ENCODE data around the gene WWOX.

The WWOX gene

DNA sequence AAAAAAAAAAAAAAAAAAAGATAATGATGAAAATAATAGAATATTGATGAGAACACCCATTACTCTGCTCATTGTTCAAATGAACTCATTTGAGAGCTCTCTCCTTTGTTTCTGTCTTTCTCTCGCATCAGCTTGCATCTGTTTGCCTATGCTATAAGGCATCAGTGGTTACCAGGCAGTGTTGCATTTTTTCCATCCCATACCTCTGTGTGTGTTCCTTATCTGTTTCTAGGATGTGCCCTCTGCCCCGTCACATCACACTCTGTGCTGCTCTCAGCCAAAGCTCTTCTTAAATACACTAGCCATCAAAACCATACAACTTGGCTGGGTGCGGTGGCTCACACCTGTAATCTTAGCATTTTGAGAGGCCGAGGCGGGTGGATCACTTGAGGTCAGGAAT is 568.2 kb downstream of the WWOX start:
- no peak for ATAC-seq

DNA sequence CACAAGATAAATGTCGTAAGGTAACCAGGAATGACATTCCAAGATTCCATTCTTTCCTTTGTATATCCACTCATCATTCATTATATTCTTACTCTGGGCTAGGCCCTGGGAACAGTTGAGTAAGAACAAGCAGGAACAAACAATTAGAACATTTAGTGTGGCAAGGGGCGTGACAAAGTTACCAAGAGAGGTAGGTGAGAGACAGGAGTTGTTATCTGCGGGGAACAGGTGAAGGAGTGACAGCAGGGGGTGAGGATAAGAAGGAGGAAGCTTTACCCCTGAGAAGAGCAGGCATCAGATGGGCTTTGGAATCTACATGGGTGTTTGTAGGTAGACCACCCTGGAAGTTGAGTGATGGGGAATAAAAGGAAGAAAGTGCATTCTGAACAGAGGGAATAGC is 568.9 kb downstream of the WWOX start:
- no peak for ATAC-seq
- no peak for TF ChIP-seq ZNF565 (CRISPR knock-in tag; conservative IDR thresholded peaks at IDR 0.05; ENCODE audit: low read depth)
- TF ChIP-seq, protein P1, sequence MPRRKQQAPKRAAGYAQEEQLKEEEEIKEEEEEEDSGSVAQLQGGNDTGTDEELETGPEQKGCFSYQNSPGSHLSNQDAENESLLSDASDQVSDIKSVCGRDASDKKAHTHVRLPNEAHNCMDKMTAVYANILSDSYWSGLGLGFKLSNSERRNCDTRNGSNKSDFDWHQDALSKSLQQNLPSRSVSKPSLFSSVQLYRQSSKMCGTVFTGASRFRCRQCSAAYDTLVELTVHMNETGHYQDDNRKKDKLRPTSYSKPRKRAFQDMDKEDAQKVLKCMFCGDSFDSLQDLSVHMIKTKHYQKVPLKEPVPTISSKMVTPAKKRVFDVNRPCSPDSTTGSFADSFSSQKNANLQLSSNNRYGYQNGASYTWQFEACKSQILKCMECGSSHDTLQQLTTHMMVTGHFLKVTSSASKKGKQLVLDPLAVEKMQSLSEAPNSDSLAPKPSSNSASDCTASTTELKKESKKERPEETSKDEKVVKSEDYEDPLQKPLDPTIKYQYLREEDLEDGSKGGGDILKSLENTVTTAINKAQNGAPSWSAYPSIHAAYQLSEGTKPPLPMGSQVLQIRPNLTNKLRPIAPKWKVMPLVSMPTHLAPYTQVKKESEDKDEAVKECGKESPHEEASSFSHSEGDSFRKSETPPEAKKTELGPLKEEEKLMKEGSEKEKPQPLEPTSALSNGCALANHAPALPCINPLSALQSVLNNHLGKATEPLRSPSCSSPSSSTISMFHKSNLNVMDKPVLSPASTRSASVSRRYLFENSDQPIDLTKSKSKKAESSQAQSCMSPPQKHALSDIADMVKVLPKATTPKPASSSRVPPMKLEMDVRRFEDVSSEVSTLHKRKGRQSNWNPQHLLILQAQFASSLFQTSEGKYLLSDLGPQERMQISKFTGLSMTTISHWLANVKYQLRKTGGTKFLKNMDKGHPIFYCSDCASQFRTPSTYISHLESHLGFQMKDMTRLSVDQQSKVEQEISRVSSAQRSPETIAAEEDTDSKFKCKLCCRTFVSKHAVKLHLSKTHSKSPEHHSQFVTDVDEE (CRISPR knock-in tag; IDR thresholded peaks at IDR 0.05) = no peak
- TF ChIP-seq, protein P2, sequence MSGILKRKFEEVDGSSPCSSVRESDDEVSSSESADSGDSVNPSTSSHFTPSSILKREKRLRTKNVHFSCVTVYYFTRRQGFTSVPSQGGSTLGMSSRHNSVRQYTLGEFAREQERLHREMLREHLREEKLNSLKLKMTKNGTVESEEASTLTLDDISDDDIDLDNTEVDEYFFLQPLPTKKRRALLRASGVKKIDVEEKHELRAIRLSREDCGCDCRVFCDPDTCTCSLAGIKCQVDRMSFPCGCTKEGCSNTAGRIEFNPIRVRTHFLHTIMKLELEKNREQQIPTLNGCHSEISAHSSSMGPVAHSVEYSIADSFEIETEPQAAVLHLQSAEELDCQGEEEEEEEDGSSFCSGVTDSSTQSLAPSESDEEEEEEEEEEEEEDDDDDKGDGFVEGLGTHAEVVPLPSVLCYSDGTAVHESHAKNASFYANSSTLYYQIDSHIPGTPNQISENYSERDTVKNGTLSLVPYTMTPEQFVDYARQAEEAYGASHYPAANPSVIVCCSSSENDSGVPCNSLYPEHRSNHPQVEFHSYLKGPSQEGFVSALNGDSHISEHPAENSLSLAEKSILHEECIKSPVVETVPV (CRISPR knock-in tag; IDR thresholded peaks at IDR 0.05) = no peak

More for the DNA sequence above, 568.2 kb downstream of the WWOX start:
- no peak for TF ChIP-seq SNAI2 (CRISPR knock-in tag; IDR thresholded peaks at IDR 0.05)
- no peak for TF ChIP-seq ZC3H10 (CRISPR knock-in tag; IDR thresholded peaks at IDR 0.05)
- TF ChIP-seq, protein P1 (CRISPR knock-in tag; IDR thresholded peaks at IDR 0.05) = no peak
- TF ChIP-seq ISL1 (CRISPR knock-in tag; IDR thresholded peaks at IDR 0.05) = no peak
- TF ChIP-seq OSR1 (CRISPR knock-in tag; IDR thresholded peaks at IDR 0.05) = no peak
- no peak for TF ChIP-seq ZNF8 (CRISPR knock-in tag; IDR thresholded peaks at IDR 0.05)
- no peak for TF ChIP-seq GLIS3 (CRISPR knock-in tag; IDR thresholded peaks at IDR 0.05)
- TF ChIP-seq, protein P2 (CRISPR knock-in tag; IDR thresholded peaks at IDR 0.05) = no peak

DNA sequence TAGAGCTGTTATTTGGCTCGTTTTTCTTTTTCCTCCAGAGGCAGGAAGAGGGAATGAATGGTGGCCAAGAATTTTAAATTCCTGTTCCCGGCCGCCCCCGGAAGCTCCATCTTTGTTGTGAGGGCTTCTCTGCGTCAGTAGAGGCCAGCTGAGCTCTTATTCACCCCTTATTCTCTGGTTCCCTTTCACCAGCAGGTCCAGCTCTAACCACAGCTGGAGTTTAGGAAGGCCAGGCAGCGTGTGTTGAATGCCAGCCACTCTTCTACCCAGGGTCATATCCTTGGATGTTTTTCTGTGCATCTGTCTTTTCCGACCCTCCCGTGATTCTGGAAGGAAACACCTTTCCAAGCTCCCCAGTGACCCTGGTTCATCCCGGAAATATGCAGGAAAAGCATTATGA is 570.5 kb downstream of the WWOX start:
- no peak for ATAC-seq
- TF ChIP-seq, protein P2 (CRISPR knock-in tag; IDR thresholded peaks at IDR 0.05) = no peak
- TF ChIP-seq ISL1 (CRISPR knock-in tag; IDR thresholded peaks at IDR 0.05) (no peak), ZFP3 (CRISPR knock-in tag; IDR thresholded peaks at IDR 0.05) (no peak)

DNA sequence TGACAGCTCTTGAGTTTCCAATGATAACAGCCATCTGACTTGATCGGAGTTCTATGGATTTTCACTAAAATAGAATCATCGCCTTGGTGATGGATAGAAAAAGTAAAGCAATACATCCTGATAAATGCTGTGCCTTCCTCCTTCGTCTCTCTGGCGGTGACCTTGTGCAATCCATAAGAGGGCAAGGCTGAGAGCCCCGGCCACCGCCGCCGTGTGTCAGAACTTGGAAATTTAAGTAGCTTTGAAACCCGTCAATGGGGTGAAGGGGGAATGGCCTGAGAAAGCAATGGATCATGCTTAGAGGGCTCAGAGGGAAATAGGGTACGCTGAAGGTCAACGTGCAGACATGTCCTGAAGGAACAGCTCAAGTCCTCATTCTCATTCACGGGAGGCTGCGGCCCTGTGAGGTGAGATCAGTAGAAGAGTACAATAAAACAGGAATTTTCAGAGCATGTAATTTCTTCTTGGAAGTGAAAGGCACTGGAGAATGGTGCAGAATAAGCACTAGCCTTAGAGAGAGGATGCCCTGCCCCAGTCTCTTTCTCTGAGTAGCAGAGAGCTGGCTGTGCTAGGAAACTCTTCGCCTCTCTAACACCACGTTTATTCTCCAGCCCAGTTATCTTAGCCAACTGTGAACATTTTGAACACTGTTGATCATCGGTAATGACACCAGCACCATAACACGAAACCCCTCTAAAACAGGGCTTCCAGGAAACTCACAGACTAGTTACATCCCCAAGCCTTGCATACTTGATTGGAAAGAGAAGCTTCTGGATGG is 573.5 kb downstream of the WWOX start:
- no peak for ATAC-seq
- no peak for TF ChIP-seq ZC3H10 (CRISPR knock-in tag; IDR thresholded peaks at IDR 0.05)
- no peak for TF ChIP-seq OSR1 (CRISPR knock-in tag; IDR thresholded peaks at IDR 0.05)
- no peak for TF ChIP-seq RARB (CRISPR knock-in tag; IDR thresholded peaks at IDR 0.05)
- TF ChIP-seq ZFP3 (CRISPR knock-in tag; IDR thresholded peaks at IDR 0.05) = no peak
- TF ChIP-seq, protein P3, sequence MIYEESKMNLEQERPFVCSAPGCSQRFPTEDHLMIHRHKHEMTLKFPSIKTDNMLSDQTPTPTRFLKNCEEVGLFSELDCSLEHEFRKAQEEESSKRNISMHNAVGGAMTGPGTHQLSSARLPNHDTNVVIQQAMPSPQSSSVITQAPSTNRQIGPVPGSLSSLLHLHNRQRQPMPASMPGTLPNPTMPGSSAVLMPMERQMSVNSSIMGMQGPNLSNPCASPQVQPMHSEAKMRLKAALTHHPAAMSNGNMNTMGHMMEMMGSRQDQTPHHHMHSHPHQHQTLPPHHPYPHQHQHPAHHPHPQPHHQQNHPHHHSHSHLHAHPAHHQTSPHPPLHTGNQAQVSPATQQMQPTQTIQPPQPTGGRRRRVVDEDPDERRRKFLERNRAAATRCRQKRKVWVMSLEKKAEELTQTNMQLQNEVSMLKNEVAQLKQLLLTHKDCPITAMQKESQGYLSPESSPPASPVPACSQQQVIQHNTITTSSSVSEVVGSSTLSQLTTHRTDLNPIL (CRISPR knock-in tag; IDR thresholded peaks at IDR 0.05; ENCODE audit: low read depth) = no peak
- TF ChIP-seq ESRRG (CRISPR knock-in tag; IDR thresholded peaks at IDR 0.05) = no peak
- TF ChIP-seq ISL1 (CRISPR knock-in tag; IDR thresholded peaks at IDR 0.05) = no peak

Data from SK-N-SH treated with all-trans-retinoic acid at 6 μM for 48 hours (cell line).